Skeletal muscle tissue (tissue), 4 donors: ENCODE data around the gene RAB3GAP2. TPM values are rescaled to one million over a fixed set of nuclear protein-coding genes. Genes with fewer than 3 reads are reported as not detected.
"Not testable (repeated sequence)": the region's sequence is repeated elsewhere in the genome, so short reads cannot be mapped to it uniquely, and the experiment has no call there.

Experiments used
- H3K27ac ChIP-seq: one replicate; pipeline ENCODE4 v1.7.0; 2013; ENCODE audit warnings: mild to moderate bottlenecking, low read depth, low read length, inconsistent platforms
- H3K27me3 ChIP-seq, 3 donors: one replicate each; pipeline ENCODE4 v1.7.0; 2013; ENCODE audit warnings: low read length in 3 of 3; ENCODE audit not compliant: control insufficient read depth in 3 of 3, insufficient read depth in 3 of 3
- H3K36me3 ChIP-seq, 3 donors: one replicate each; pipeline ENCODE4 v1.7.0; 2013; ENCODE audit warnings: low read length in 3 of 3; ENCODE audit not compliant: control insufficient read depth in 3 of 3, insufficient read depth in 3 of 3
- H3K4me1 ChIP-seq, 3 donors: one replicate each; pipeline ENCODE4 v1.7.0; 2013; ENCODE audit warnings: low read length in 3 of 3, mild to moderate bottlenecking in 3 of 3; ENCODE audit not compliant: control insufficient read depth in 3 of 3, insufficient read depth in 3 of 3
- H3K4me3 ChIP-seq, 3 donors: one replicate each; pipeline ENCODE4 v1.7.0; 2013; ENCODE audit warnings: low read length in 3 of 3
- H3K9ac ChIP-seq, 3 donors: one replicate each; pipeline ENCODE4 v1.7.0; 2013; ENCODE audit warnings: low read length in 3 of 3, mild to moderate bottlenecking in 3 of 3, moderate library complexity in 2 of 3, low read depth in 1 of 3
- H3K9me3 ChIP-seq, 3 donors: one replicate each; pipeline ENCODE4 v1.7.0; 2013; ENCODE audit warnings: low read length in 3 of 3; ENCODE audit not compliant: control insufficient read depth in 3 of 3
- total RNA-seq: library from RNA; depleted of rRNA; stranded (reverse); fragments of >200 nt; gene quantifications from one replicate; pipeline ENCODE4 v1.2.3, GENCODE V29; 2014
- donor health status: Osteomylitis.

RAB3GAP2 gene
- total RNA-seq, 1 donor from 2014 or later, result 23.0 TPM

DNA sequence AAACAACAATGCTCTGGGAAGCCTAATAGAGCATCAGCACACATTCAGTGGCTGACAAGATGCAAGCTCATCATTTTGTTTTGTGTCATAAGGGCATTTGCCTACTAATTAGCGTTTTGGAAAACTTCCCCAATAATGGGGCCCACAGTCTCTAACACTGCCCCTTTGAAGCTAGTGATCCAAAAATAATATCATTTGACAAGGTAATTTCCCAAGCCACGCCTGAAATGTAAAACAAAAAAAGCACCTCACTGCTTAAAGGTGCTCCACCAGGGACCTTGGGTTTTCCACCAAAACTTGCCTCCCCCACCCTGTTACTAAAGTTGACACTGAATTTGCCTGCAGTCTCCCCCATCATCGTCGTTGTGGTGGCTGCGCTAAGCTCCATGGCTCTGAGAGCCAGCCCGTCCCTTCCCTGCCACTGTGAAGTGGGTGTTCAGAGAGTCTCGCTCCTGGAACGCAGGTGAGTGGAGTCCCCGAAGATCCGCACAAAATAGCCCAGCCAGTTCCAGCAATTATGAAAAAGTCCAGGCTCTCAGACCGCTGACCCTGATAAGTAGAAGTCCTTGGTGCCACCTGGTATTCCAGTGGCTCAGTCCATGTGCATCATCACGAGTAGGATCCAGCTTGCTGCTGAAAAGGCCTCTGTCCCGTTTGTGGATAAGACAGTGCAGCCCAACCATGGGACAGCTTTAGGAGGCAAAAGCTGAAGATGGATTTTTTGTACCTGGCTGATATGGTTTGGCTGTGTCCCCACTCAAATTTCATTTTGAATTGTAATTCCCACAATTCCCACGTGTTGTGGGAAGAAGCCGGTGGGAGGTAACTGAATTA lies 52.2 kb downstream of the RAB3GAP2 start:
- Histone ChIP-seq H3K9me3 (no peaks in the 10 kb centered on the region), H3K4me3 (no peak overlapping the region), H3K36me3 (no peaks in the 10 kb centered on the region), H3K9ac (no peak overlapping the region), H3K4me1 (peaks cover 0 to 4% (median 0%) of the 10 kb centered on the region in 3 donors), H3K27me3 (no peaks in the 10 kb centered on the region), H3K27ac (no peak overlapping the region)

DNA sequence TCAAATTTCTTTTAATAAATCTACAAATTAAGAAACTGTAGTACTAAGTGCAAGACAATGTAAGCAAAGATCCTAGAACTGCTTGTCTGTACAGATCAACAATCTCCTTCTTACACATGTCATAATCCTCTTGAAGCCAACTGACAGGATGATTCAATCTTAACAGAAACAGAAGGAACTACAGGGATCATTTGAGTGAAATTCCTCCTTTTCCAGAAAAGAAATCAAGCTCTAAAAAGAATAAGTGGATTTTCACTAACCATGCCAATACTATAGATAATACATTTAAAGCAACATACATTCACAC lies 53.2 kb downstream of the RAB3GAP2 start:
- H3K9ac ChIP-seq, result no peak overlapping the region
- no peaks in the 10 kb centered on the region for H3K36me3 ChIP-seq
- H3K4me3 ChIP-seq, result no peak overlapping the region
- no peaks in the 10 kb centered on the region for H3K9me3 ChIP-seq
- H3K4me1 ChIP-seq, result no peaks in the 10 kb centered on the region
- H3K27ac ChIP-seq, result no peak overlapping the region
- H3K27me3 ChIP-seq, result no peaks in the 10 kb centered on the region

DNA sequence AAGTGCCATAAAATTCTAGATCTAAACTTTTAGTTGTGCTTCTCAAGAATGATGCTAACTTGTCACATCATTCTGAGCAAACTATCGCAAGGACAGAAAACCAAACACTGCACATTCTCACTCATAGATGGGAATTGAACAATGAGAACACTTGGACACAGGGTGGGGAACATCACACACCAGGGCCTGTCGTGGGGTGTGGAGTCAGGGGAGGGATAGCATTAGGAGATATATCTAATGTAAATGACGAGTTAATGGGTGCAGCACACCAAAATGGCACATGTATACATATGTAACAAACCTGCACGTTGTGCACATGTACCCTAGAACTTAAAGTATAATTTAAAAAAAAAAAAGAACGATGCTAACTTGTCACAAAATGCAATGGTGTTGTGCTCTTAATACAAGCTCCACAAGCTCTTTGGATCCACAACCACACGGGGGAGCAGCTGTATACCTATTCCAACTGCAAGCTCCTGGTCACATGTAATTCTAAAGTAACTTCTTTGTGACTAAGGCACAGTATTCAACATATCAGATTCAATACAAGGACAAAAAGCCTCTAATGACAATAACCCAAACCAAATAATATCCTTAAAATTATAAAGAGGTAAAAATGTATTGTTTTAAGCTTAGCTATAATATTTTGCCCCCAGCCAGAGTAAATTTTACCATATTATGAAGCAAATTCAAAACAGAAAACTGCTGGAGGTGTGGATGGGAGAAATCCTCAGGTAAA lies 53.7 kb downstream of the RAB3GAP2 start:
- not testable (repeated sequence) for H3K9ac ChIP-seq, H3K4me3 ChIP-seq, H3K27me3 ChIP-seq, H3K36me3 ChIP-seq, H3K4me1 ChIP-seq, H3K9me3 ChIP-seq, H3K27ac ChIP-seq

DNA sequence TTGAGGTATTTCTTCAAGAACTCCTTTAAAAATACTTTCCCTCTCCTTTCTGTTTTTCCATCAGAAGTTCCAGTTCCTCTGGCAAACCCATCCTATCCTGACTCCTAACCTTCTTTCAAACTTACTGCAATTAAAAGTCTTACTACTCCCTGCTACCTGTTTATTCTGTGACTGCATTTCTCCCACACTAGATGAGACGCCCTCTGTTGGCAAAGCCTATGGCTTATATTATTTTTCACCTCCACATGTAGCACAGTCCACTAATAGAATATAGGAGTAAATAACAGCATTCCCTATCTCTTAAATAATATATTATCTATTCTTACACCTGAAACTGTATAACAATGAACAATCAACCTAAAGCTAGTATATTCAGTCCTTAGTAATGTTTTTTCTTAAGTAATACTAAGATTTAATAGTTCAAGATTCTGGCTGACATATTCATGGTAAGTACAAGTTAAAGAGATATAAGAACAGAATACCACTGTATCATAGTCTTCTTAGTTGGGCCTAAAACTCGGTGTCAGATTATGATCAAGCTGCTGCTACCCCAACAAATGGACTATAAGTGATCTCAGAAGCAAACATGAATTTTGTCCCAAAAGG lies 54.8 kb downstream of the RAB3GAP2 start:
- H3K9ac ChIP-seq, result no peak overlapping the region
- no peaks in the 10 kb centered on the region for H3K27me3 ChIP-seq

DNA sequence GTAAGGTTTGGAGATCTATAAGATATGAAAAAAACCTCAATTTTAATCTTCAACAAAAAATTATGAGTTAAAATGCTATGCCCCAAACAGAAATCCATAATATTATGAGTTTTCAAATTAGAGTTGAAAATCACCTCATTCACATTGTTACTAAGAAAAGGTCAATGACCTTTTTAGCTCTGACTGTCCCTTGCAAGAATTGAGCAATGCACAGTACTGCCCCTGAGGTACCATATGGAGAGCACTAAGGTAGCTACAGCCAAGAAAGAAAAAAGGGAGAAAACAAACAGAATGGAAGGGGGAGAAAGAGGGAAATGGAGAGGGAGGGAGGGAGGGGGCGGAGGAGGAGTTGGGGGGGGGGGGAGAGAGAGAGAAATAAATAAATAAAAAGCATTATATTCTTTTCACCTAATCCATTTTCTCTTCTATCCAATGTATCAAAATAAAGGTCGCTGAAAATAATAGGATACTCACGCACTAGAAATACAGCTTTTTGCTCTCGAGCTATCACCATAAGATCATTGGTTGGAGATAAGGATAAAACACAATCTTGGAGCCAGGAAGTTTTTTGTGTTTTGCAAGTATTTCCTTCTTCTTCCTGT lies 58.8 kb downstream of the RAB3GAP2 start:
- Histone ChIP-seq H3K9ac (no peak overlapping the region), H3K36me3 (peaks cover 0 to 8% (median 6%) of the 10 kb centered on the region in 3 donors), H3K27ac (no peak overlapping the region), H3K4me1 (no peaks in the 10 kb centered on the region), H3K4me3 (no peak overlapping the region), H3K9me3 (no peaks in the 10 kb centered on the region), H3K27me3 (no peaks in the 10 kb centered on the region)

More for the DNA sequence above, 54.8 kb downstream of the RAB3GAP2 start:
- H3K9me3 ChIP-seq, result no peaks in the 10 kb centered on the region
- H3K27ac ChIP-seq, result no peak overlapping the region
- no peaks in the 10 kb centered on the region for H3K36me3 ChIP-seq
- no peaks in the 10 kb centered on the region for H3K4me1 ChIP-seq
- no peak overlapping the region for H3K4me3 ChIP-seq

DNA sequence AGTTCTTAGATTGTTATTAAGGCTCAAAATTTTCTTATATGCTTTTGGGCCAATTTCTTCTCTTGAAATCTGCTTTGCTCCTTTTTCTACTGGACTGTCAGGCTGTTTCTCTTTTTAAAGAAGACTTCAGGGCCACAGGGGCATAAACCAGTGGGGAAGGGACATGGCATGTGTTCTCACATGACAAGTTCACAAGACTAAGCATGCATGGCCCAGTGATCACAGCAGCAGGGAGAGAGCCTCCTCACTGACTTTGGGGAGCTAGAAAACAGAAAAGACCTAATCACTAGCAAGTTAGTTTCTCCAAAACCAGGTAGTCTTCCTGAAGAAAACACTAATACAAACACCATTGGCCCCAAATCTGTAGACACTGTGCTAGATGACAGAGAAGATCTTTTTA lies 64.8 kb downstream of the RAB3GAP2 start:
- H3K4me3 ChIP-seq, result no peak overlapping the region
- H3K9ac ChIP-seq, result no peak overlapping the region
- H3K9me3 ChIP-seq, result no peaks in the 10 kb centered on the region
- no peaks in the 10 kb centered on the region for H3K27me3 ChIP-seq
- peaks cover 4 to 28% (median 24%) of the 10 kb centered on the region in 3 donors for H3K36me3 ChIP-seq
- no peaks in the 10 kb centered on the region for H3K4me1 ChIP-seq
- no peak overlapping the region for H3K27ac ChIP-seq

- peaks cover 8 to 32% (median 26%) of the 10 kb centered on the region in 3 donors for H3K36me3 ChIP-seq
- not testable (repeated sequence) for H3K4me3 ChIP-seq
These were observed 67.5 kb downstream of the RAB3GAP2 start for GRCh38 chr1:220204758-220205157.

DNA sequence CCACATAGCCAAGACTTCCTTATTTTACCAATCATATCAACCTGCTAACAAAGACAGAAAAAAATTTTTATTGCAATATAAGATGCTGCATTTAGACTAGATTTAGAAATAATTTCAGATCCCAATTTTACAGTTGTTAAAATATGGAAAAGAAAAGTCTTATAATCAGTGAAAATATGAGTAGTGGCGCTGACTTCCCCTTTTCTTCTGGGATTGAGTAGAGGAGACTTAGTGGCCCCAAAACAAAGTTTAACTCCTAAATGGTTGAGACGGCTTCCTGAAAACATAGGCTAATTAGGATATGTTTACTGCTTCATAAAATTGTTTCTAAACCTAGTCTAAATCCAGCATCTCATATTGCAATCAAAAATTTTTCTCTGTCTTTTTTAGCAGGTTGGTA lies 68.4 kb downstream of the RAB3GAP2 start:
- no peaks in the 10 kb centered on the region for H3K9me3 ChIP-seq
- H3K4me3 ChIP-seq, result no peak overlapping the region
- no peak overlapping the region for H3K27ac ChIP-seq
- peaks cover 8 to 35% (median 29%) of the 10 kb centered on the region in 3 donors for H3K36me3 ChIP-seq
- no peaks in the 10 kb centered on the region for H3K27me3 ChIP-seq
- H3K4me1 ChIP-seq, result no peaks in the 10 kb centered on the region
- no peak overlapping the region for H3K9ac ChIP-seq

More at GRCh38 chr1:220204758-220205157, 67.5 kb downstream of the RAB3GAP2 start:
- H3K27me3 ChIP-seq, H3K27ac ChIP-seq, H3K9ac ChIP-seq, H3K9me3 ChIP-seq, H3K4me1 ChIP-seq: not testable (repeated sequence)

GRCh38 chr1:220198186-220199005 lies 73.9 kb downstream of the RAB3GAP2 start:
- Histone ChIP-seq H3K9ac (no peak overlapping the region), H3K9me3 (no peaks in the 10 kb centered on the region), H3K4me1 (no peaks in the 10 kb centered on the region), H3K27ac (no peak overlapping the region), H3K27me3 (no peaks in the 10 kb centered on the region), H3K4me3 (no peak overlapping the region), H3K36me3 (peaks cover 5 to 26% (median 24%) of the 10 kb centered on the region in 3 donors)
